Medulla oblongata (tissue), 1 donor: ENCODE measurements around the gene B4GALT6.

Source experiments
- DNase-seq: peaks from one replicate; pipeline ENCODE4 v3.0.0-alpha.2; 2015; ENCODE audit errors: extremely low spot score

Gene B4GALT6

GRCh38 chr18:31595121-31595771, 89.1 kb downstream of the B4GALT6 start:
- no peak for DNase-seq

- DNase-seq = no peak
Observed at GRCh38 chr18:31592506-31593157, 91.7 kb downstream of the B4GALT6 start.

GRCh38 chr18:31591628-31592027, 92.8 kb downstream of the B4GALT6 start, which contains the start of gene TTR:
TSS of gene TTR (plus strand) at chr18:31591877. CDS start at chr18:31591903, 26 bp downstream.
- DNase-seq = no peak

GRCh38 chr18:31591113-31591512, 93.3 kb downstream of the B4GALT6 start:
- no peak for DNase-seq

GRCh38 chr18:31590570-31590969, 93.8 kb downstream of the B4GALT6 start:
- DNase-seq = no peak

- DNase-seq = no peak
Observed at GRCh38 chr18:31587529-31587928, 96.9 kb downstream of the B4GALT6 start.

GRCh38 chr18:31586616-31587015, 97.8 kb downstream of the B4GALT6 start:
- no peak for DNase-seq

- DNase-seq = no peak
Observed at GRCh38 chr18:31585991-31586390, 98.4 kb downstream of the B4GALT6 start.

GRCh38 chr18:31583185-31583854, 101.1 kb downstream of the B4GALT6 start:
- no peak for DNase-seq

- no peak for DNase-seq
Observed at GRCh38 chr18:31581498-31582197, 102.7 kb downstream of the B4GALT6 start.

- DNase-seq = no peak
Observed at GRCh38 chr18:31579375-31579774, 105.0 kb downstream of the B4GALT6 start.

- DNase-seq = no peak
Observed at GRCh38 chr18:31578126-31578525, 106.3 kb downstream of the B4GALT6 start.

- DNase-seq = no peak
Observed at GRCh38 chr18:31577195-31577594, 107.2 kb downstream of the B4GALT6 start.

GRCh38 chr18:31576670-31577069, 107.7 kb downstream of the B4GALT6 start:
- DNase-seq = no peak

GRCh38 chr18:31575515-31576257, 108.7 kb downstream of the B4GALT6 start:
- DNase-seq = no peak

GRCh38 chr18:31574359-31574758, 110.0 kb downstream of the B4GALT6 start:
- no peak for DNase-seq
